Osteocyte (in vitro differentiated cells): Measurements from ENCODE around the gene G0S2. TPM values are rescaled to one million over a fixed set of nuclear protein-coding genes. Genes with fewer than 3 reads are reported as not detected.

Source experiments
- DNase-seq: peaks from one replicate; pipeline ENCODE4 v3.0.0; 2021; ENCODE audit warnings: mixed read lengths; ENCODE audit not compliant: unreplicated experiment; ENCODE audit errors: extremely low spot score
- H3K27ac Mint-ChIP-seq: one replicate; pipeline ENCODE4 v1.8.0; 2021; ENCODE audit warnings: mild to moderate bottlenecking, mixed read lengths; ENCODE audit not compliant: unreplicated experiment
- H3K27me3 Mint-ChIP-seq: one replicate; pipeline ENCODE4 v1.8.0; 2021; ENCODE audit warnings: mixed read lengths; ENCODE audit not compliant: unreplicated experiment
- H3K36me3 Mint-ChIP-seq: one replicate; pipeline ENCODE4 v1.8.0; 2021; ENCODE audit warnings: mixed read lengths; ENCODE audit not compliant: unreplicated experiment
- H3K4me1 Mint-ChIP-seq: one replicate; pipeline ENCODE4 v1.8.0; 2021; ENCODE audit warnings: mixed read lengths; ENCODE audit not compliant: unreplicated experiment
- H3K4me3 Mint-ChIP-seq: one replicate; pipeline ENCODE4 v1.8.0; 2021; ENCODE audit warnings: mild to moderate bottlenecking, moderate library complexity, mixed read lengths; ENCODE audit not compliant: unreplicated experiment
- H3K9me3 Mint-ChIP-seq: one replicate; pipeline ENCODE4 v1.8.0; 2021; ENCODE audit warnings: mixed read lengths; ENCODE audit not compliant: unreplicated experiment
- CTCF ChIP-seq: fragments of 200-600 bp; sonication (generic); IDR thresholded peaks from 2 replicates; pipeline ENCODE4 v1.5.0; 2021; ENCODE audit warnings: antibody characterized with exemption, mild to moderate bottlenecking, moderate library complexity
- total RNA-seq: library from RNA; stranded (reverse); gene quantifications from 2 replicates; pipeline ENCODE4 v1.2.1, GENCODE V29; 2021

G0S2 gene
- total RNA-seq, 1 donor from 2014 or later = 0.40 TPM

DNA sequence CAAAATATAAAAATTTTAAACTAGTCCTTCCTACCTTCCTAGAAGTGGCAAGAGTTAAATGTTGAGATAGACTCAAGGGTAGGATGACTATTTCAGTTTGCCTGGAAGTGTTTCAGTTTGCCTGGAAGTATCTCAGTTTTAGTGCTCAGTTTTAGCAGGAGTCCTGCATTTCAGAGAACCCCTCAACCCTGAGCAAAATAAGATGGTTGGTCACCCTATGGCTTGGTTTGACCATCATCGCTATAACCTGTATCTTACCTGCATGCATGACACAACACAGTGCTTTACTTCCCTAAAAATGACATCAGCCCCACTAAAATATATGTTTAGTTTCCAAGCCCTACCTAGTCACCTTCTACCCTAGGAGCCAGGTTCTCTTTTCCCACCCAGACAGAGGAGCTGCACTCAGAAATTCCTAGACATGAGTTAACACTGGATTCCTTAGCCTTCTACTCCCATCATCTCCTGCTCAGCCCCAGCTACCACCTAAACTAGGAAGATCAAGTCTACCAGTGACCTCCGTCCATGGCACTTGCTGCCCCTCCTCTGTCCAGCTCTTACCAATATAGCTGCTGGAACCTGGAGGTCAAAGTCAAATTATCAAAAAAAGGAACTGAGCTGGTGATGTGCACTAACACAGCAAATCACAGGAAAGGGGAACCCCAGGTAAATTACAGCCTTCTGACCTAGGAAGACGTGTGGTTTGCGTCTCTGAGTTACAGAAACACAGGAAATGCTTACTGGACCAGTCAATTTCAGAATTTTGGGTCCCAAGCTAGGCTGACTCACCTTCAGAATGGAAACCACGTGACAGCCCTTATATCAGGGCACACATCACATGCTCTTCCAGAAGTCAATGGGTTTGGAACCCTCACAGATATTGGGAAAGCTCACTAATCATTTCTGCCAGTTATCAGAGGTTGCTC is 2.2 kb upstream of the G0S2 start:
- H3K4me1 Mint-ChIP-seq = peaks cover 15% of the 10 kb centered on the region
- H3K9me3 Mint-ChIP-seq = no peaks in the 10 kb centered on the region
- H3K4me3 Mint-ChIP-seq = no peak overlapping the region
- DNase-seq = no peak
- TF ChIP-seq CTCF = no peak
- H3K36me3 Mint-ChIP-seq = no peaks in the 10 kb centered on the region
- H3K27me3 Mint-ChIP-seq = peaks cover 79% of the 10 kb centered on the region
- H3K27ac Mint-ChIP-seq = no peak overlapping the region

DNA sequence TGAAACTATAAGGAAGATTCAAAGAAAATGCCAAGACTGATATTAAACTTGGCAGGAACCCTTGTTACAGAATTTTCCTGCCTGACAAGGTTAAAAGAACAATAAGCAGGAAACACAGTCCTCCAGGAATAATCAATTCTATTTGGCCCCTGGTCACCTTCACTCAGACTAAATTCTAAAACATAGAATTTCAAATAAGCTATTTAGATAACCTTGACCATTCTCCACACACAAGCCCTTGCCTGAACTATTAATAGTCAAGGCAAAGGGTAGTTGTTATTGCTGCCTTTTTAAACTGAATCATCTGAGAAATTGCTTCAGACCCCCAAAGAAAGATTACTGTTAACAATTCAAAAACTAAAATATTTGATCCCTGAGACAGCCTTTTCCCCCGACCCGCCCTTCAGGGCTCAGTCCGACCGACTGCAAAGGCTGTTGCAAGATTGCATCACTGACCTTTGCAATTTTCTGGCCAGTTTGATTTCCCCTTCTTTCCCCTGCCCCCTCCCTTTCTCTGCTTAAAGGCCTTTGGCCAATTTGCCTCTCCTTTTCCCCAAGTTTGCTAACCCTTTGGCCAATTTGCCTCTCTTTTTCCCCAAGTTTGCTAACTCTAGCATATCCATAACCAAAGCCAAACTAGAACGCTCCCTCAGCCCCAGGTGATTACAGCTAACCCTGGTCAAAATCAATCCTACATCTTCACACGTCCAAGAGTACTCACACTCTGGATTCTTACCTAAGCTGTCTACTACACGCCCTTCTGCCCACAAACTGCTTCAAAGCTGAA is 1.4 kb upstream of the G0S2 start:
- Mint-ChIP-seq H3K27me3 (peaks cover 86% of the 10 kb centered on the region), H3K27ac (no peak overlapping the region)

GRCh38 chr1:209675565-209676154 is 448 bp downstream of the G0S2 start:
- H3K4me1 Mint-ChIP-seq = peaks cover 15% of the 10 kb centered on the region

More for the DNA sequence above, 1.4 kb upstream of the G0S2 start:
- peaks cover 15% of the 10 kb centered on the region for H3K4me1 Mint-ChIP-seq
- no peak for DNase-seq
- H3K9me3 Mint-ChIP-seq = no peaks in the 10 kb centered on the region
- H3K36me3 Mint-ChIP-seq = no peaks in the 10 kb centered on the region
- H3K4me3 Mint-ChIP-seq = no peak overlapping the region
- no peak for TF ChIP-seq CTCF

GRCh38 chr1:209678981-209679539 is 3.8 kb downstream of the G0S2 start:
- H3K4me3 Mint-ChIP-seq = no peak overlapping the region
- no peak for TF ChIP-seq CTCF
- no peaks in the 10 kb centered on the region for H3K9me3 Mint-ChIP-seq
- no peak overlapping the region for H3K27ac Mint-ChIP-seq
- H3K36me3 Mint-ChIP-seq = no peaks in the 10 kb centered on the region
- no peak for DNase-seq
- H3K4me1 Mint-ChIP-seq = peaks cover 15% of the 10 kb centered on the region
- H3K27me3 Mint-ChIP-seq = peaks cover 88% of the 10 kb centered on the region

More at GRCh38 chr1:209675565-209676154, 448 bp downstream of the G0S2 start:
- H3K27ac Mint-ChIP-seq = no peak overlapping the region
- H3K9me3 Mint-ChIP-seq = no peaks in the 10 kb centered on the region
- no peak for TF ChIP-seq CTCF
- peak overlapping the region; percentile 70 for H3K4me3 Mint-ChIP-seq
- H3K36me3 Mint-ChIP-seq = no peaks in the 10 kb centered on the region
- DNase-seq = no peak
- H3K27me3 Mint-ChIP-seq = peaks cover 94% of the 10 kb centered on the region
